ENCODE measurements around the gene VTCN1. TPM values are rescaled to one million over a fixed set of nuclear protein-coding genes. Genes with fewer than 3 reads are reported as not detected.

Gene VTCN1
- total and polyA plus RNA-seq, 2 of the 8 experiments (the other 6 are each of a cell fraction or from before 2014, with no cell fraction given) = 0.32 TPM; not detected in 1

DNA sequence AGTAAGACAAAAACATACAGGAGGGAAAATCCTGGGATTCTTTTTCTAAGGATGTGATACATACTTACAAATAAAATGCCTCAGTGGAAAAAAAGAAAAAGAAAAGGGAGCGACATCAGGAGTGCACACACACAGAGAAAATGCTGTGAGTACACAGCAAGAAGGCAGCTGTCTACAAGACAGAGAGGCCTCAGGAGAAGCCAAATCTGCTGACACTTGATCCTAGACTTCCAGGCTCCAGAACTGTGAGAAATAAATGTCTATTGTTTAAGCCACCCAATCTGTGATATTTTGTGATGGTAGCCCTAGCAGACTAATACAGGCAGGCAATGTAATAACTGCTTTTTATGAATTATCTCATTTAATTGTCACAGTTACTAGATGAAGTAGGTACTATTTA, 72.2 kb downstream of the VTCN1 start:
- DNase-seq (ENCODE audit: low read depth in 1 of 2, low spot score in 2 of 2) (no peak), FAIRE-seq (no peak)
- H2AFZ ChIP-seq (ENCODE audit: low read length) = no peak overlapping the region
- H3K14ac ChIP-seq (ENCODE audit: insufficient read length) = no peak overlapping the region
- no peaks in the 10 kb centered on the region for H3K27me3 ChIP-seq (replicated peaks in 1 of 4; ENCODE audit: control insufficient read depth in 3 of 4, extremely low read depth in 1 of 4, insufficient read depth in 3 of 4, low read length in 3 of 4)
- no peak overlapping the region for H3K56ac ChIP-seq (replicated peaks; ENCODE audit: insufficient read length, low read depth, low read length)
- H2BK20ac ChIP-seq (ENCODE audit: low read length) = no peak overlapping the region
- H2BK12ac ChIP-seq (ENCODE audit: low read depth, low read length) = no peak overlapping the region
- ChIA-PET CTCF (ENCODE audit: partially characterized antibody) (interaction anchor here (0.6 to 2.4 kb wide), 4 partner anchors 10 to 80 kb away, joined by 3 to 10 read pairs (median 6); no protein-coding TSS in a partner anchor), POLR2A (ENCODE audit: partially characterized antibody) (interaction anchor here (0.6 kb wide), 1 partner anchor 132 kb away, joined by 3 read pairs; no protein-coding TSS in a partner anchor)
- no peak overlapping the region for H4K8ac ChIP-seq (ENCODE audit: extremely low read depth, insufficient read depth, low read length)
- no peak overlapping the region for H3K27ac ChIP-seq (ENCODE audit: low read depth, low read length)
- no peak overlapping the region for H3K23ac ChIP-seq (ENCODE audit: insufficient read length)
- H2BK5ac ChIP-seq (ENCODE audit: low read depth, low read length) = no peak overlapping the region
- 80% methylated on average over 1 of the region's 1 CpG; no CpG with 5 or more reads in 1 of the 2 experiments for WGBS, 2 experiments (ENCODE audit: extremely low coverage in 1 of 2, insufficient coverage in 1 of 2, insufficient read length in 1 of 2, insufficient replicate concordance in 2 of 2, low coverage in 1 of 2, low lambda C conversion rate in 2 of 2, missing lambda C conversion rate in 1 of 2)
- H2BK15ac ChIP-seq (ENCODE audit: low read length) = no peak overlapping the region
- no peak overlapping the region for H4K91ac ChIP-seq (replicated peaks; ENCODE audit: insufficient read length, low read length)
- H3K9ac ChIP-seq (replicated peaks in 1 of 4; ENCODE audit: extremely low read depth in 1 of 4, low read depth in 3 of 4, low read length in 3 of 4) = no peak overlapping the region
- no peak overlapping the region for H4K5ac ChIP-seq (ENCODE audit: insufficient read length, low read depth, low read length)
- no peak overlapping the region for H3K4me3 ChIP-seq (ENCODE audit: extremely low read depth in 1 of 4, insufficient read depth in 2 of 4, low read depth in 3 of 4, low read length in 4 of 4)
- no peaks in the 10 kb centered on the region for H4K20me1 ChIP-seq (replicated peaks in 1 of 2; ENCODE audit: control insufficient read depth in 1 of 2, insufficient read depth in 2 of 2, low read length in 2 of 2)
- no peak overlapping the region for H3K4ac ChIP-seq (replicated peaks; ENCODE audit: insufficient read length, low read depth, low read length)
- H3K4me1 ChIP-seq (replicated peaks in 1 of 4; ENCODE audit: control insufficient read depth in 3 of 4, insufficient read depth in 4 of 4, low read length in 3 of 4) = peaks cover 0 to 16% (median 12%) of the 10 kb centered on the region in 4 experiments; a peak in 4 of 7 replicates
- no peak overlapping the region for H3K18ac ChIP-seq (ENCODE audit: extremely low read depth, low read length)
- H3K79me1 ChIP-seq (ENCODE audit: low read depth, low read length) = no peaks in the 10 kb centered on the region
- H3K9me3 ChIP-seq (ENCODE audit: insufficient read depth in 2 of 2, low read depth in 1 of 2, low read length in 1 of 2) = no peaks in the 10 kb centered on the region
- no peaks in the 10 kb centered on the region; the same call in 1 of the 2 replicates for H3K23me2 ChIP-seq (ENCODE audit: low read depth, low read length)
- no peak overlapping the region for H2BK120ac ChIP-seq (replicated peaks; ENCODE audit: low read depth, low read length)
- no peaks in the 10 kb centered on the region for H3K36me3 ChIP-seq (ENCODE audit: control insufficient read depth in 2 of 4, insufficient read depth in 4 of 4, low read length in 3 of 4)
- H3K79me2 ChIP-seq (ENCODE audit: control insufficient read depth in 1 of 2, insufficient read depth in 2 of 2, low read length in 2 of 2) = no peaks in the 10 kb centered on the region
- H2AK5ac ChIP-seq (ENCODE audit: low read depth, low read length) = no peak overlapping the region
- no peak overlapping the region for H3K4me2 ChIP-seq (ENCODE audit: insufficient read depth in 1 of 2, low read depth in 2 of 2, low read length in 2 of 2)
- TF ChIP-seq CTBP2 (IDR thresholded peaks at IDR 0.05; ENCODE audit: borderline replicate concordance, insufficient read depth, insufficient read length, low read length) = no peak
- TF ChIP-seq POU5F1 (IDR thresholded peaks at IDR 0.05; ENCODE audit: low read depth, low read length) = no peak
- no peak for TF ChIP-seq KDM5A (IDR thresholded peaks at IDR 0.05; ENCODE audit: low read length)
- TF ChIP-seq, protein P1, sequence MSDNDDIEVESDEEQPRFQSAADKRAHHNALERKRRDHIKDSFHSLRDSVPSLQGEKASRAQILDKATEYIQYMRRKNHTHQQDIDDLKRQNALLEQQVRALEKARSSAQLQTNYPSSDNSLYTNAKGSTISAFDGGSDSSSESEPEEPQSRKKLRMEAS (IDR thresholded peaks at IDR 0.05) = no peak
- TF ChIP-seq SAP30 (IDR thresholded peaks at IDR 0.05; ENCODE audit: insufficient read depth, insufficient replicate concordance, low read length) = no peak
- no peak for TF ChIP-seq GABPA (IDR thresholded peaks at IDR 0.05; ENCODE audit: borderline replicate concordance, insufficient read depth, low read length)
- TF ChIP-seq CEBPB (IDR thresholded peaks at IDR 0.05; ENCODE audit: low read depth, low read length) = no peak
- no peak for TF ChIP-seq SUZ12 (IDR thresholded peaks at IDR 0.05; ENCODE audit: low read length)
- TF ChIP-seq, protein P2, sequence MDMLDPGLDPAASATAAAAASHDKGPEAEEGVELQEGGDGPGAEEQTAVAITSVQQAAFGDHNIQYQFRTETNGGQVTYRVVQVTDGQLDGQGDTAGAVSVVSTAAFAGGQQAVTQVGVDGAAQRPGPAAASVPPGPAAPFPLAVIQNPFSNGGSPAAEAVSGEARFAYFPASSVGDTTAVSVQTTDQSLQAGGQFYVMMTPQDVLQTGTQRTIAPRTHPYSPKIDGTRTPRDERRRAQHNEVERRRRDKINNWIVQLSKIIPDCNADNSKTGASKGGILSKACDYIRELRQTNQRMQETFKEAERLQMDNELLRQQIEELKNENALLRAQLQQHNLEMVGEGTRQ (IDR thresholded peaks at IDR 0.05; ENCODE audit: low read length) = no peak
- TF ChIP-seq HDAC6 (IDR thresholded peaks at IDR 0.05; ENCODE audit: low read depth, low read length) = no peak
- no peak for TF ChIP-seq RNF2 (IDR thresholded peaks at IDR 0.05; ENCODE audit: borderline replicate concordance, low read depth, low read length, missing control alignments, poor library complexity, severe bottlenecking)
- no peak for TF ChIP-seq CREB1 (IDR thresholded peaks at IDR 0.05)

Data from H1 (cell line).